22Rv1 (cell line): Measurements from ENCODE around the gene BORCS8.
"Not testable (repeated sequence)": the region's sequence is repeated elsewhere in the genome, so short reads cannot be mapped to it uniquely, and the experiment has no call there.

Experiments
- H3K27ac ChIP-seq: fragments of 450-650 bp; 2 replicates; pipeline ENCODE4 v1.5.1; 2017
- CTCF ChIP-seq: fragments of 450-650 bp; IDR thresholded peaks from 2 replicates; pipeline ENCODE4 v1.5.1; 2017; ENCODE audit warnings: mild to moderate bottlenecking
- ZFX ChIP-seq: fragments of 450-650 bp; IDR thresholded peaks from 2 replicates; pipeline ENCODE4 v1.6.1; 2017; ENCODE audit warnings: antibody characterized with exemption, borderline replicate concordance

Gene BORCS8

GRCh38 chr19:19142347-19142746 lies 49.6 kb downstream of the BORCS8 start:
- TF ChIP-seq CTCF (no peak), ZFX (no peak)
- H3K27ac ChIP-seq, result no peak overlapping the region

- H3K27ac ChIP-seq, result no peak overlapping the region
These were observed 51.5 kb downstream of the BORCS8 start for GRCh38 chr19:19140476-19140875.

DNA sequence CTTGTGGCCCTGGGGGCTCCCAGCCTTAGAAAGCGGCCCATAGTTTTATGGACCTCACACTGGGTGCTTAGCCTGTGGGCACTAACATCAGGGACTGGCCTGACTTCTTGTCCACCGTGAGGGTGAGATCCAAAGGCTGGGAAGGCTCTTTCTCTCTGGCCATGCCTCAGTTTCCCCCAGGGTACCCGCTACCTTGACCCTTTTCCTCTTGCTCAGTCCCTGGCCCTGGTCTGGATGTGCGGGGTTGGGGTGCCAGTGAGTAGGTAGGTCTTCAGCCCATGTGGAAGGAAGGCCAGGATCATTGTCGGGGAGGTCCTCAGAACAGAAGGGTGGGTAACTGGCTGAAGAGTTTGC lies 52.1 kb downstream of the BORCS8 start:
- H3K27ac ChIP-seq, result no peak overlapping the region

More at GRCh38 chr19:19140476-19140875, 51.5 kb downstream of the BORCS8 start:
- TF ChIP-seq ZFX (no peak), CTCF (no peak)

GRCh38 chr19:19138109-19138981 lies 53.6 kb downstream of the BORCS8 start, which contains the start of gene TMEM161A:
Gene TMEM161A (minus strand): TSS chr19:19138478. CDS start chr19:19138428, 50 bp downstream.
- peak within 1 kb of the TSS; percentile 59 for H3K27ac ChIP-seq
- TF ChIP-seq ZFX, result no peak
- no peak for TF ChIP-seq CTCF

More for the DNA sequence above, 52.1 kb downstream of the BORCS8 start:
- TF ChIP-seq CTCF, result peak; percentile 68
- no peak for TF ChIP-seq ZFX

- TF ChIP-seq ZFX, result no peak
- TF ChIP-seq CTCF, result no peak
These were observed 54.3 kb downstream of the BORCS8 start for GRCh38 chr19:19137556-19138108.

GRCh38 chr19:19135713-19136112 lies 56.2 kb downstream of the BORCS8 start:
- H3K27ac ChIP-seq, result not testable (repeated sequence)

More at GRCh38 chr19:19137556-19138108, 54.3 kb downstream of the BORCS8 start:
- peak overlapping the region; percentile 59 for H3K27ac ChIP-seq

DNA sequence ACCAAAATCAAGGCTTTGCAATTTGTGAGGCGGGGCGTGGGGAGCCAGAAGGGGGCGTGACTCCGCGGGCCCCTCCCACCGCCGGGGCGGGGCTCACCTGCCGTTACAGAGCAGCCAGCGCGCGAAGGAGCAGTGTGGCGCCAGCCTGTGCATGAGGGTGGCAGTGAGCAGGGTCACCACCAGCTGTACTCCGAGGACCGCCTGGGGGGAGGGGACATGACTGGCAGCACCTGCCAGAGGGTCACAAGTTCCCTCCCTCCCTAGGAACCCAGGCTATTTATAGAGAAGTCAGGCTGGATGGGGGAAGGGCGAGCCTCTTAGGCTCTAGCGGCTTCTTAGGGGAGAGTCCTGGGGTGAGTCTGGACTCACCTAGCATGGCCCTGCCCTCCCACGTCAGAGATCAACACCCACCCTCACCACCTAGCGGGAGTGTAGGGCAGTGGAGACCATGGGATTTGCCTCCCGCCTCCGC lies 57.2 kb downstream of the BORCS8 start:
- no peak for TF ChIP-seq ZFX
- no peak for TF ChIP-seq CTCF
- H3K27ac ChIP-seq, result no peak overlapping the region
